ENCODE data around the gene PEX5L.

- no peak for TF ChIP-seq CTCF (IDR thresholded peaks at IDR 0.05)
- TF ChIP-seq POLR2A (IDR thresholded peaks at IDR 0.05), result no peak
Measured at GRCh38 chr3:179921951-179922350, 114.8 kb downstream of the PEX5L start.

Measured in esophagus squamous epithelium (tissue), 4 donors.